Neural cell (in vitro differentiated cells): ENCODE measurements around the gene DOCK4. TPM values are rescaled to one million over a fixed set of nuclear protein-coding genes. Genes with fewer than 3 reads are reported as not detected.

Source experiments
- H2AFZ ChIP-seq: fragments of 200-600, 300-800 bp; sonication (generic), shearing (Covaris generic); 2 replicates; pipeline ENCODE4 v1.6.0; 2014; ENCODE audit warnings: low read depth, mild to moderate bottlenecking, antibody characterized with exemption, low read length, moderate library complexity
- H3F3A ChIP-seq: fragments of 200-600 bp; shearing (Covaris generic); 2 replicates; pipeline ENCODE4 v1.6.1; 2016; ENCODE audit warnings: mild to moderate bottlenecking, moderate library complexity, mixed read lengths, antibody characterized with exemption, low read length; ENCODE audit not compliant: insufficient read depth, poor library complexity, severe bottlenecking
- H3K27ac ChIP-seq: fragments of 200-600, 300-800 bp; sonication (generic), shearing (Covaris generic); 2 replicates; pipeline ENCODE4 v1.5.1; 2014; ENCODE audit warnings: mild to moderate bottlenecking, low read length, moderate library complexity
- H3K27me3 ChIP-seq: fragments of 300-800, 200-600 bp; sonication (generic), shearing (Covaris generic); 2 replicates; pipeline ENCODE4 v1.6.0; 2014; ENCODE audit warnings: mild to moderate bottlenecking, low read depth, low read length, moderate library complexity; ENCODE audit not compliant: insufficient read depth
- H3K36me3 ChIP-seq: fragments of 300-800, 200-600 bp; sonication (generic), shearing (Covaris generic); 2 replicates; pipeline ENCODE4 v1.5.1; 2014; ENCODE audit warnings: mild to moderate bottlenecking, antibody characterized with exemption, low read length, moderate library complexity; ENCODE audit not compliant: insufficient read depth
- H3K4me2 ChIP-seq: fragments of 300-800, 200-600 bp; sonication (generic), shearing (Covaris generic); 2 replicates; pipeline ENCODE4 v1.6.0; 2014; ENCODE audit warnings: mild to moderate bottlenecking, low read length
- H3K4me3 ChIP-seq: fragments of 300-800, 200-600 bp; sonication (generic), shearing (Covaris generic); 2 replicates; pipeline ENCODE4 v1.5.1; 2014; ENCODE audit warnings: mild to moderate bottlenecking, low read length, moderate library complexity
- H3K79me2 ChIP-seq: fragments of 200-600 bp; shearing (Covaris generic); replicated peaks from 2 replicates; pipeline ENCODE4 v1.6.0; 2014; ENCODE audit warnings: mild to moderate bottlenecking, low read length, moderate library complexity; ENCODE audit not compliant: insufficient read depth
- H3K9ac ChIP-seq: fragments of 300-800, 200-600 bp; sonication (generic), shearing (Covaris generic); 2 replicates; pipeline ENCODE4 v1.6.1; 2016; ENCODE audit warnings: mild to moderate bottlenecking, low read length, mixed read lengths
- H3K9me2 ChIP-seq: fragments of 200-600 bp; shearing (Covaris generic); 2 replicates; pipeline ENCODE4 v1.6.1; 2016; ENCODE audit warnings: mild to moderate bottlenecking, low read length, mixed read lengths; ENCODE audit not compliant: insufficient read depth
- H3K9me3 ChIP-seq: fragments of 200-600, 300-800 bp; sonication (generic), shearing (Covaris generic); 2 replicates; pipeline ENCODE4 v1.6.1; 2016; ENCODE audit warnings: mild to moderate bottlenecking, mixed run types, low read length, moderate library complexity, mixed read lengths
- H4K20me1 ChIP-seq: fragments of 200-600 bp; shearing (Covaris generic); 2 replicates; pipeline ENCODE4 v1.6.1; 2016; ENCODE audit warnings: mild to moderate bottlenecking, mixed run types; ENCODE audit not compliant: insufficient read depth
- EP300 ChIP-seq: fragments of 450-650 bp; conservative IDR thresholded peaks from 2 replicates; pipeline ENCODE4 v1.6.1; 2014; ENCODE audit warnings: antibody characterized with exemption, mild to moderate bottlenecking, moderate library complexity; ENCODE audit not compliant: poor library complexity, severe bottlenecking
- EZH2 ChIP-seq: fragments of 200-600, 300-800 bp; shearing (Covaris generic), sonication (generic); IDR thresholded peaks from 2 replicates; pipeline ENCODE4 v1.6.1; 2014; ENCODE audit warnings: antibody characterized with exemption, low read length, borderline replicate concordance, mild to moderate bottlenecking; ENCODE audit not compliant: insufficient read depth, poor library complexity, severe bottlenecking
- MXI1 ChIP-seq: fragments of 450-650 bp; conservative IDR thresholded peaks from 2 replicates; pipeline ENCODE4 v1.6.1; 2014; ENCODE audit warnings: antibody characterized with exemption, mild to moderate bottlenecking; ENCODE audit not compliant: poor library complexity, severe bottlenecking
- POLR2AphosphoS5 ChIP-seq: IDR thresholded peaks from 2 replicates; pipeline ENCODE4 v1.6.1; 2012
- RAD21 ChIP-seq: fragments of 450-650 bp; conservative IDR thresholded peaks from 2 replicates; pipeline ENCODE4 v1.6.1; 2014; ENCODE audit warnings: antibody characterized with exemption, mild to moderate bottlenecking, moderate library complexity
- SMC3 ChIP-seq: fragments of 450-650 bp; conservative IDR thresholded peaks from 2 replicates; pipeline ENCODE4 v1.6.1; 2014; ENCODE audit warnings: antibody characterized with exemption, mild to moderate bottlenecking, moderate library complexity; ENCODE audit not compliant: poor library complexity
- TAF1 ChIP-seq: IDR thresholded peaks from 2 replicates; pipeline ENCODE4 v1.6.1; 2012; ENCODE audit warnings: low read depth
- polyA plus RNA-seq: library from polyadenylated mRNA; depleted of rRNA; stranded (reverse); fragments of >200 nt; gene quantifications from 2 replicates; pipeline ENCODE4 v1.2.3, GENCODE V29; 2014
- TF ChIP-seq, protein P1 (sequence below): IDR thresholded peaks from 2 replicates; pipeline ENCODE4 v1.6.1; 2012; ENCODE audit warnings: borderline replicate concordance
- TF ChIP-seq, protein P2 (sequence below): fragments of 450-650 bp; IDR thresholded peaks from 2 replicates; pipeline ENCODE4 v1.5.1; 2014; ENCODE audit warnings: antibody characterized with exemption, mild to moderate bottlenecking, moderate library complexity; ENCODE audit not compliant: poor library complexity, severe bottlenecking

DOCK4 gene
- polyA plus RNA-seq, 1 donor from 2014 or later = 28.1 TPM

DNA sequence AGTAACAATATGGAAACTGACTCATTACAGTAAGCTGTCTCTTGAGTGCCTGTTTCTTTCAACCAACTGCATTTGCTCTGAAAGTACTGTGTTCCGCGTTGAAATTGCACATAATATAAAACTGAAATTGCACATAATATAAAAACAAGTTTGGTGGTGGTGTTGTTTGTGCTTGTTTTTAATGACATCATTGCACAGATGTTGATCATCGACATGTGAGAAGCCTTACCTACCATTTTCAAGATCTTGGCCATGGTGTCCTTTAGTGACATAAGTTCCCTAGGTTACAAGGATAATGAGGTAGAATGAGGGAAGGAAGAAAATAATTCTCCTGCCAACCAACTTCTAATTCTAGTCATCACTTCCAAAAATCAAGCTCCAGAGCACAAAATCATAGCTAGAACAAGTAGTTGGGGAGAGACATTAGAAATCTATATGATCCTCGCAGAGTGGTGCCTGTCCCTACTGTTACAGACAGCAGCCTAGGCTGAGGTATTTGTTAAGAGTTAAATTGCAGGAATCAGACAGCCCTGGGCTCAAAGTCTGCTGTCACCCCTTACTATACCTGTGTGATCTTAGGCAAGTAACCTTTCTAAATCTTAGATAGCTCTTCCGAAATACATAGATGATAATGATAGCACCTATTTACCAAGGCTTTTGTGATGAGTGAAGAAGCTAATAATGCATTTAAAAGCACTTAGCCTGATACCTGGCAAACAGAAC lies 29.3 kb downstream of the DOCK4 start:
- H3K9me3 ChIP-seq = no peaks in the 10 kb centered on the region
- no peaks in the 10 kb centered on the region for H3K9me2 ChIP-seq
- no peaks in the 10 kb centered on the region for H3K27me3 ChIP-seq
- H2AFZ ChIP-seq = no peak overlapping the region
- no peak overlapping the region for H3K4me2 ChIP-seq
- no peak overlapping the region for H3K27ac ChIP-seq
- H3K4me3 ChIP-seq = no peak overlapping the region
- no peaks in the 10 kb centered on the region for H4K20me1 ChIP-seq
- no peak overlapping the region for H3K9ac ChIP-seq
- TF ChIP-seq EZH2 = no peak
- TF ChIP-seq, protein P1, sequence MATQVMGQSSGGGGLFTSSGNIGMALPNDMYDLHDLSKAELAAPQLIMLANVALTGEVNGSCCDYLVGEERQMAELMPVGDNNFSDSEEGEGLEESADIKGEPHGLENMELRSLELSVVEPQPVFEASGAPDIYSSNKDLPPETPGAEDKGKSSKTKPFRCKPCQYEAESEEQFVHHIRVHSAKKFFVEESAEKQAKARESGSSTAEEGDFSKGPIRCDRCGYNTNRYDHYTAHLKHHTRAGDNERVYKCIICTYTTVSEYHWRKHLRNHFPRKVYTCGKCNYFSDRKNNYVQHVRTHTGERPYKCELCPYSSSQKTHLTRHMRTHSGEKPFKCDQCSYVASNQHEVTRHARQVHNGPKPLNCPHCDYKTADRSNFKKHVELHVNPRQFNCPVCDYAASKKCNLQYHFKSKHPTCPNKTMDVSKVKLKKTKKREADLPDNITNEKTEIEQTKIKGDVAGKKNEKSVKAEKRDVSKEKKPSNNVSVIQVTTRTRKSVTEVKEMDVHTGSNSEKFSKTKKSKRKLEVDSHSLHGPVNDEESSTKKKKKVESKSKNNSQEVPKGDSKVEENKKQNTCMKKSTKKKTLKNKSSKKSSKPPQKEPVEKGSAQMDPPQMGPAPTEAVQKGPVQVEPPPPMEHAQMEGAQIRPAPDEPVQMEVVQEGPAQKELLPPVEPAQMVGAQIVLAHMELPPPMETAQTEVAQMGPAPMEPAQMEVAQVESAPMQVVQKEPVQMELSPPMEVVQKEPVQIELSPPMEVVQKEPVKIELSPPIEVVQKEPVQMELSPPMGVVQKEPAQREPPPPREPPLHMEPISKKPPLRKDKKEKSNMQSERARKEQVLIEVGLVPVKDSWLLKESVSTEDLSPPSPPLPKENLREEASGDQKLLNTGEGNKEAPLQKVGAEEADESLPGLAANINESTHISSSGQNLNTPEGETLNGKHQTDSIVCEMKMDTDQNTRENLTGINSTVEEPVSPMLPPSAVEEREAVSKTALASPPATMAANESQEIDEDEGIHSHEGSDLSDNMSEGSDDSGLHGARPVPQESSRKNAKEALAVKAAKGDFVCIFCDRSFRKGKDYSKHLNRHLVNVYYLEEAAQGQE = no peak
- TF ChIP-seq MXI1 = no peak
- no peak for TF ChIP-seq SMC3
- TF ChIP-seq, protein P2, sequence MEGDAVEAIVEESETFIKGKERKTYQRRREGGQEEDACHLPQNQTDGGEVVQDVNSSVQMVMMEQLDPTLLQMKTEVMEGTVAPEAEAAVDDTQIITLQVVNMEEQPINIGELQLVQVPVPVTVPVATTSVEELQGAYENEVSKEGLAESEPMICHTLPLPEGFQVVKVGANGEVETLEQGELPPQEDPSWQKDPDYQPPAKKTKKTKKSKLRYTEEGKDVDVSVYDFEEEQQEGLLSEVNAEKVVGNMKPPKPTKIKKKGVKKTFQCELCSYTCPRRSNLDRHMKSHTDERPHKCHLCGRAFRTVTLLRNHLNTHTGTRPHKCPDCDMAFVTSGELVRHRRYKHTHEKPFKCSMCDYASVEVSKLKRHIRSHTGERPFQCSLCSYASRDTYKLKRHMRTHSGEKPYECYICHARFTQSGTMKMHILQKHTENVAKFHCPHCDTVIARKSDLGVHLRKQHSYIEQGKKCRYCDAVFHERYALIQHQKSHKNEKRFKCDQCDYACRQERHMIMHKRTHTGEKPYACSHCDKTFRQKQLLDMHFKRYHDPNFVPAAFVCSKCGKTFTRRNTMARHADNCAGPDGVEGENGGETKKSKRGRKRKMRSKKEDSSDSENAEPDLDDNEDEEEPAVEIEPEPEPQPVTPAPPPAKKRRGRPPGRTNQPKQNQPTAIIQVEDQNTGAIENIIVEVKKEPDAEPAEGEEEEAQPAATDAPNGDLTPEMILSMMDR = no peak
- TF ChIP-seq TAF1 = no peak
- TF ChIP-seq POLR2AphosphoS5 = no peak
- no peak for TF ChIP-seq EP300
- no peak for TF ChIP-seq RAD21
- H3K79me2 ChIP-seq = peaks cover 5% of the 10 kb centered on the region
- no peaks in the 10 kb centered on the region for H3F3A ChIP-seq
- H3K36me3 ChIP-seq = no peaks in the 10 kb centered on the region

DNA sequence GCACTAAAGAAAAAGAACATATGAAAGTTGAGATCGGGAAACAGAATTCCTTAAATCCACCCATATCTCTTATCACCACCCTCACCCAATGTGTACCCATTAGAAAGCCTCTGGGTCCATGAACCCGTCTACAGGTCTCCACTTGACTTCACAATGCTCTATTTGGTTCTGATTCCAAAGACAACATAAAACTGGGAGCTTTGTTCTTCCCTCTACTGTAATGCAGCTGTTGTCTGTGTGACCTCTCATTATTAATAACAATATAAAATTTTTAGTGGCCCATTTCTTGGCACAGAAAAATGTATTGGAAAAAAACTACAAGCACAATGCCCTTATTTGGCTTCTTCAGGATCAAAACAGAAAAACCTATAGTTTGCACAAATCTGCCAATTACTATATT lies 30.0 kb downstream of the DOCK4 start:
- Histone ChIP-seq H2AFZ (no peak overlapping the region), H3K9ac (no peak overlapping the region), H3K4me3 (no peak overlapping the region), H3K9me3 (no peaks in the 10 kb centered on the region), H3K27ac (no peak overlapping the region), H3K79me2 (peaks cover 5% of the 10 kb centered on the region), H3K27me3 (no peaks in the 10 kb centered on the region), H3F3A (no peaks in the 10 kb centered on the region), H3K4me2 (no peak overlapping the region), H3K9me2 (no peaks in the 10 kb centered on the region), H3K36me3 (no peaks in the 10 kb centered on the region), H4K20me1 (no peaks in the 10 kb centered on the region)
- TF ChIP-seq POLR2AphosphoS5 (no peak), SMC3 (no peak)
- TF ChIP-seq, protein P2 = no peak
